ENCODE results near the gene MAP7D1. TPM values are rescaled to one million over a fixed set of nuclear protein-coding genes. Genes with fewer than 3 reads are reported as not detected.

The MAP7D1 gene
- total and polyA plus RNA-seq, 10 of the 15 experiments (the other 5 are each of a cell fraction or from before 2014, with no cell fraction given) = 4.4 to 97.6 (median 24.2) TPM

DNA sequence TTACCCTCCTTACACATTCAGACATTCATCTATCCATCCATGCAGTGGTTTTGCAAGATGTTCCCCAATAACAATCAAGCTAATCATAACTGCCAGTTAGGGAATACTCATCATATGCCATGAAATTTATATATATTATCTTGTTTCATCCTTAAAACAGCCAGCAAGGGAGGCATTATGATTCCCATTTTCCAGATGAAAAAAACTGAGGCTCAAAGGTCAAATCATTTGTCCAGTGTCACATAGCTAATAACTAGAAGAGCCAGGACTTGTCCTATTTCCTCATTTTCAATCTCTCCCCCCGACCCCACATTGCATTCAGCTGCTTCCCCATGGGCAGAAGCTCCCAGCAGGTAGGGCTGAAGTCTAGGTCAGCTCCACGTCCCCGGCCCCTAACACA is 23.9 kb upstream of the MAP7D1 start:
- Histone ChIP-seq H4K20me1 (ENCODE audit: control insufficient read depth, insufficient read depth) (no peaks in the 10 kb centered on the region), H3K27ac (ENCODE audit: control insufficient read depth, insufficient read depth) (no peak overlapping the region), H3K36me3 (ENCODE audit: control insufficient read depth in 2 of 2, insufficient read depth in 2 of 2, low read length in 1 of 2) (peaks cover 0 to under 1% of the 10 kb centered on the region in 2 experiments; a peak in 2 of 4 replicates), H3K27me3 (replicated peaks in 1 of 2; ENCODE audit: control insufficient read depth in 2 of 2, insufficient read depth in 2 of 2, low read length in 1 of 2) (no peaks in the 10 kb centered on the region; a peak in 1 of 4 replicates), H2AFZ (ENCODE audit: control insufficient read depth, low read depth, low read length) (no peak overlapping the region), H3K4me1 (ENCODE audit: control insufficient read depth, insufficient read depth, low read length) (no peaks in the 10 kb centered on the region), H3K4me3 (no peak overlapping the region), H3K4me2 (ENCODE audit: control insufficient read depth, insufficient read depth) (no peak overlapping the region), H3K9me3 (replicated peaks; ENCODE audit: control insufficient read depth, insufficient read depth, low read length) (no peaks in the 10 kb centered on the region), H3K9ac (ENCODE audit: control insufficient read depth, insufficient read depth, low read length) (no peak overlapping the region), H3K79me2 (ENCODE audit: control insufficient read depth, insufficient read depth, low read length) (no peaks in the 10 kb centered on the region)
- in situ Hi-C loops (cut with MboI) = no loop called here
- intact Hi-C loops (cut with micrococcal nuclease; ENCODE audit: unreplicated experiment) = no loop called here
- POLR2A ChIA-PET = interaction anchor here (1.1 to 1.5 kb wide), 2 partner anchors 14 to 17 kb away, joined by 3 to 8 read pairs; partner anchors contain the start of gene TRAPPC3
- ATAC-seq = no peak
- TF ChIP-seq, protein P1, sequence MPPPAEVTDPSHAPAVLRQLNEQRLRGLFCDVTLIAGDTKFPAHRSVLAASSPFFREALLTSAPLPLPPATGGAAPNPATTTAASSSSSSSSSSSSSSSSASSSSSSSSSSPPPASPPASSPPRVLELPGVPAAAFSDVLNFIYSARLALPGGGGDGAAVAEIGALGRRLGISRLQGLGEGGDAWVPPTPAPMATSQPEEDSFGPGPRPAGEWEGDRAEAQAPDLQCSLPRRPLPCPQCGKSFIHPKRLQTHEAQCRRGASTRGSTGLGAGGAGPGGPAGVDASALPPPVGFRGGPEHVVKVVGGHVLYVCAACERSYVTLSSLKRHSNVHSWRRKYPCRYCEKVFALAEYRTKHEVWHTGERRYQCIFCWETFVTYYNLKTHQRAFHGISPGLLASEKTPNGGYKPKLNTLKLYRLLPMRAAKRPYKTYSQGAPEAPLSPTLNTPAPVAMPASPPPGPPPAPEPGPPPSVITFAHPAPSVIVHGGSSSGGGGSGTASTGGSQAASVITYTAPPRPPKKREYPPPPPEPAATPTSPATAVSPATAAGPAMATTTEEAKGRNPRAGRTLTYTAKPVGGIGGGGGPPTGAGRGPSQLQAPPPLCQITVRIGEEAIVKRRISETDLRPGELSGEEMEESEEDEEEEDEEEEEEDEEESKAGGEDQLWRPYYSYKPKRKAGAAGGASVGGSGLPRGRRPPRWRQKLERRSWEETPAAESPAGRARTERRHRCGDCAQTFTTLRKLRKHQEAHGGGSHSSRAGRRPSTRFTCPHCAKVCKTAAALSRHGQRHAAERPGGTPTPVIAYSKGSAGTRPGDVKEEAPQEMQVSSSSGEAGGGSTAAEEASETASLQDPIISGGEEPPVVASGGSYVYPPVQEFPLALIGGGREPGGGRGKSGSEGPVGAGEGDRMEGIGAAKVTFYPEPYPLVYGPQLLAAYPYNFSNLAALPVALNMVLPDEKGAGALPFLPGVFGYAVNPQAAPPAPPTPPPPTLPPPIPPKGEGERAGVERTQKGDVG (CRISPR knock-in tag; IDR thresholded peaks at IDR 0.05) = no peak
- TF ChIP-seq YY1 (IDR thresholded peaks at IDR 0.05; ENCODE audit: low read depth, low read length) (no peak), SUZ12 (IDR thresholded peaks at IDR 0.05; ENCODE audit: unreplicated experiment) (no peak), IRF4 (IDR thresholded peaks at IDR 0.05; ENCODE audit: low read depth, low read length) (no peak), POLR2AphosphoS5 (IDR thresholded peaks at IDR 0.05; ENCODE audit: low read length) (no peak)
- TF ChIP-seq, protein P2, sequence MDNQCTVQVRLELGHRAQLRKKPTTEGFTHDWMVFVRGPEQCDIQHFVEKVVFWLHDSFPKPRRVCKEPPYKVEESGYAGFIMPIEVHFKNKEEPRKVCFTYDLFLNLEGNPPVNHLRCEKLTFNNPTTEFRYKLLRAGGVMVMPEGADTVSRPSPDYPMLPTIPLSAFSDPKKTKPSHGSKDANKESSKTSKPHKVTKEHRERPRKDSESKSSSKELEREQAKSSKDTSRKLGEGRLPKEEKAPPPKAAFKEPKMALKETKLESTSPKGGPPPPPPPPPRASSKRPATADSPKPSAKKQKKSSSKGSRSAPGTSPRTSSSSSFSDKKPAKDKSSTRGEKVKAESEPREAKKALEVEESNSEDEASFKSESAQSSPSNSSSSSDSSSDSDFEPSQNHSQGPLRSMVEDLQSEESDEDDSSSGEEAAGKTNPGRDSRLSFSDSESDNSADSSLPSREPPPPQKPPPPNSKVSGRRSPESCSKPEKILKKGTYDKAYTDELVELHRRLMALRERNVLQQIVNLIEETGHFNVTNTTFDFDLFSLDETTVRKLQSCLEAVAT (IDR thresholded peaks at IDR 0.05) = no peak
- TF ChIP-seq, protein P3, sequence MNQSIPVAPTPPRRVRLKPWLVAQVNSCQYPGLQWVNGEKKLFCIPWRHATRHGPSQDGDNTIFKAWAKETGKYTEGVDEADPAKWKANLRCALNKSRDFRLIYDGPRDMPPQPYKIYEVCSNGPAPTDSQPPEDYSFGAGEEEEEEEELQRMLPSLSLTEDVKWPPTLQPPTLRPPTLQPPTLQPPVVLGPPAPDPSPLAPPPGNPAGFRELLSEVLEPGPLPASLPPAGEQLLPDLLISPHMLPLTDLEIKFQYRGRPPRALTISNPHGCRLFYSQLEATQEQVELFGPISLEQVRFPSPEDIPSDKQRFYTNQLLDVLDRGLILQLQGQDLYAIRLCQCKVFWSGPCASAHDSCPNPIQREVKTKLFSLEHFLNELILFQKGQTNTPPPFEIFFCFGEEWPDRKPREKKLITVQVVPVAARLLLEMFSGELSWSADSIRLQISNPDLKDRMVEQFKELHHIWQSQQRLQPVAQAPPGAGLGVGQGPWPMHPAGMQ (IDR thresholded peaks at IDR 0.05; ENCODE audit: borderline replicate concordance) = no peak
- CTCF ChIA-PET = interaction anchor here (0.5 to 1.1 kb wide), 3 partner anchors 13 to 628 kb away, joined by 3 to 5 read pairs (median 3); no protein-coding TSS in a partner anchor
- BruUV-seq (replicated peaks) = no TSS peak
- no peak for FAIRE-seq
- RAD21 ChIA-PET (ENCODE audit: unreplicated experiment) = no interaction called here
- no peak for DNase-seq (ENCODE audit: low read depth, low spot score)
- 61% methylated on average over 3 of the region's 3 CpGs for WGBS (ENCODE audit: insufficient coverage, insufficient replicate concordance, low lambda C conversion rate, missing lambda C conversion rate)
- SMC1A ChIA-PET (ENCODE audit: uncharacterized antibody, unreplicated experiment) = interaction anchor here (0.6 to 1.4 kb wide), 4 partner anchors 10 to 414 kb away, joined by 3 to 5 read pairs (median 3); no protein-coding TSS in a partner anchor
